ENCODE data around the gene FCHSD2. TPM values are rescaled to one million over a fixed set of nuclear protein-coding genes. Genes with fewer than 3 reads are reported as not detected.

FCHSD2 gene
- total and polyA plus RNA-seq, 2 of the 13 experiments (the other 11 are each of a cell fraction or from before 2014, with no cell fraction given) = 20.5 to 24.8 TPM

DNA sequence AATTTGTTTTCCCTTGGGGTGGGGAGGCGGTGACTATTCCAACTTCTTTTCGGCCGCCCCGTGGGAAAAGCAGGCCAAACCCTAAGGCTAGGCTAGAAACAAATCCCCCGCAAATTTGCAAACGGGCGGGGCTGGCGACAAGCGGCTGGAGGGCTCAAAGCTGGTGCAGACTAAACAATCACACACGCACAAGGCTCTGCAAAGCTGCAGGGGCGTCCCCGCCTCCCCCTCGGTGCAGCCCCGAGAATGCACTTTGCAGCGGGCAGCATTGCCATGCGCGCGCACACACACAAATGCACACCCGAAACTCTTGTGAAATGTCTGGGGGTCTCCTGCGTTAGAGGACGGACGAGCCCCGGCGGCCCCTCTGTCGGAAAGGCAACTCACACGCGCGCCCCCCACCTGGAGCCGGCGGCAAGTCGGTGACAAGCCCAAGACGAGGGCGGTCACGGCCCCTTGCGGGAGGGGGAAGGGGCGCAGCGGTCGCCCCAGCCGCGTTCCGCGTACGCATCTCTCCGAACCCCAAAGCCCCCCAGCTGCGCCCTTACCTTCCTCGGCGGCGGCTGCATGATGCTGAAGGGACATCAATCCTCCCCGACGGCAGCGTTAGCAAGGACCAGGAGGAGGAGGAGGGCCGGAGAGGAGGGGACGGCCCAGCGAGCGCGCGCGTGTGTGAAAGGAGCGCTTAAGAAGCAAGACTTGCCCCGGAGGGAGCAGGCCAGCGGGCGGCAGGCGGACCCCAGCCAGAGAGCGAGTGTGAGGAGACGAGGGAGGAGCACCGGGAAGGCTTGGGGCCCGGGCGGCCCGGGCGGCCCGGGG is 600 bp downstream of the FCHSD2 start (continued):
- TF ChIP-seq HNRNPK (IDR thresholded peaks at IDR 0.05; ENCODE audit: low read depth, low read length, poor library complexity, severe bottlenecking) (peak; percentile 42), ZNF510 (CRISPR knock-in tag; IDR thresholded peaks at IDR 0.05; ENCODE audit: low read depth) (no peak; the same call in 1 of the 2 replicates), ZNF30 (CRISPR knock-in tag; IDR thresholded peaks at IDR 0.05) (no peak), ZBTB7B (CRISPR knock-in tag; IDR thresholded peaks at IDR 0.05) (peak; percentile 73; the same call in 1 of the 2 replicates), CHCHD3 (CRISPR knock-in tag; IDR thresholded peaks at IDR 0.05) (peak; percentile 19; the same call in 1 of the 2 replicates), DMAP1 (CRISPR knock-in tag; IDR thresholded peaks at IDR 0.05) (0 out of 2 replicates have a peak, but pooled peaks have one; percentile 9), ZNF777 (CRISPR knock-in tag; IDR thresholded peaks at IDR 0.05) (peak; percentile 93), TAF1 (CRISPR knock-in tag; IDR thresholded peaks at IDR 0.05) (peak; percentile 53), KLF6 (CRISPR knock-in tag; IDR thresholded peaks at IDR 0.05) (0 out of 2 replicates have a peak, but pooled peaks have one; percentile 1), ZFP90 (CRISPR knock-in tag; IDR thresholded peaks at IDR 0.05; ENCODE audit: borderline replicate concordance) (0 out of 2 replicates have a peak, but pooled peaks have one; percentile 52), ZNF546 (CRISPR knock-in tag; conservative IDR thresholded peaks at IDR 0.05) (0 out of 2 replicates have a peak, but pooled peaks have one; percentile 70), PRMT3 (CRISPR knock-in tag; IDR thresholded peaks at IDR 0.05; ENCODE audit: borderline replicate concordance, low read depth) (no peak), ZNF703 (CRISPR knock-in tag; IDR thresholded peaks at IDR 0.05; ENCODE audit: borderline replicate concordance) (0 out of 2 replicates have a peak, but pooled peaks have one; percentile 29), ZNF766 (CRISPR knock-in tag; IDR thresholded peaks at IDR 0.05; ENCODE audit: borderline replicate concordance) (0 out of 2 replicates have a peak, but pooled peaks have one; percentile 13), HNRNPL (IDR thresholded peaks at IDR 0.05; ENCODE audit: low read depth, low read length) (0 out of 2 replicates have a peak, but pooled peaks have one; percentile 1), HNF4A (CRISPR knock-in tag; IDR thresholded peaks at IDR 0.05) (peak; percentile 12; the same call in 1 of the 2 replicates)
- TF ChIP-seq, protein P1, sequence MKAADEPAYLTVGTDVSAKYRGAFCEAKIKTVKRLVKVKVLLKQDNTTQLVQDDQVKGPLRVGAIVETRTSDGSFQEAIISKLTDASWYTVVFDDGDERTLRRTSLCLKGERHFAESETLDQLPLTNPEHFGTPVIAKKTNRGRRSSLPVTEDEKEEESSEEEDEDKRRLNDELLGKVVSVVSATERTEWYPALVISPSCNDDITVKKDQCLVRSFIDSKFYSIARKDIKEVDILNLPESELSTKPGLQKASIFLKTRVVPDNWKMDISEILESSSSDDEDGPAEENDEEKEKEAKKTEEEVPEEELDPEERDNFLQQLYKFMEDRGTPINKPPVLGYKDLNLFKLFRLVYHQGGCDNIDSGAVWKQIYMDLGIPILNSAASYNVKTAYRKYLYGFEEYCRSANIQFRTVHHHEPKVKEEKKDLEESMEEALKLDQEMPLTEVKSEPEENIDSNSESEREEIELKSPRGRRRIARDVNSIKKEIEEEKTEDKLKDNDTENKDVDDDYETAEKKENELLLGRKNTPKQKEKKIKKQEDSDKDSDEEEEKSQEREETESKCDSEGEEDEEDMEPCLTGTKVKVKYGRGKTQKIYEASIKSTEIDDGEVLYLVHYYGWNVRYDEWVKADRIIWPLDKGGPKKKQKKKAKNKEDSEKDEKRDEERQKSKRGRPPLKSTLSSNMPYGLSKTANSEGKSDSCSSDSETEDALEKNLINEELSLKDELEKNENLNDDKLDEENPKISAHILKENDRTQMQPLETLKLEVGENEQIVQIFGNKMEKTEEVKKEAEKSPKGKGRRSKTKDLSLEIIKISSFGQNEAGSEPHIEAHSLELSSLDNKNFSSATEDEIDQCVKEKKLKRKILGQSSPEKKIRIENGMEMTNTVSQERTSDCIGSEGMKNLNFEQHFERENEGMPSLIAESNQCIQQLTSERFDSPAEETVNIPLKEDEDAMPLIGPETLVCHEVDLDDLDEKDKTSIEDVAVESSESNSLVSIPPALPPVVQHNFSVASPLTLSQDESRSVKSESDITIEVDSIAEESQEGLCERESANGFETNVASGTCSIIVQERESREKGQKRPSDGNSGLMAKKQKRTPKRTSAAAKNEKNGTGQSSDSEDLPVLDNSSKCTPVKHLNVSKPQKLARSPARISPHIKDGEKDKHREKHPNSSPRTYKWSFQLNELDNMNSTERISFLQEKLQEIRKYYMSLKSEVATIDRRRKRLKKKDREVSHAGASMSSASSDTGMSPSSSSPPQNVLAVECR (CRISPR knock-in tag; IDR thresholded peaks at IDR 0.05; ENCODE audit: borderline replicate concordance) = peak; percentile 1
- TF ChIP-seq, protein P2, sequence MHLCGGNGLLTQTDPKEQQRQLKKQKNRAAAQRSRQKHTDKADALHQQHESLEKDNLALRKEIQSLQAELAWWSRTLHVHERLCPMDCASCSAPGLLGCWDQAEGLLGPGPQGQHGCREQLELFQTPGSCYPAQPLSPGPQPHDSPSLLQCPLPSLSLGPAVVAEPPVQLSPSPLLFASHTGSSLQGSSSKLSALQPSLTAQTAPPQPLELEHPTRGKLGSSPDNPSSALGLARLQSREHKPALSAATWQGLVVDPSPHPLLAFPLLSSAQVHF (CRISPR knock-in tag; IDR thresholded peaks at IDR 0.05) = 0 out of 2 replicates have a peak, but pooled peaks have one; percentile 32
- TF ChIP-seq, protein P3, sequence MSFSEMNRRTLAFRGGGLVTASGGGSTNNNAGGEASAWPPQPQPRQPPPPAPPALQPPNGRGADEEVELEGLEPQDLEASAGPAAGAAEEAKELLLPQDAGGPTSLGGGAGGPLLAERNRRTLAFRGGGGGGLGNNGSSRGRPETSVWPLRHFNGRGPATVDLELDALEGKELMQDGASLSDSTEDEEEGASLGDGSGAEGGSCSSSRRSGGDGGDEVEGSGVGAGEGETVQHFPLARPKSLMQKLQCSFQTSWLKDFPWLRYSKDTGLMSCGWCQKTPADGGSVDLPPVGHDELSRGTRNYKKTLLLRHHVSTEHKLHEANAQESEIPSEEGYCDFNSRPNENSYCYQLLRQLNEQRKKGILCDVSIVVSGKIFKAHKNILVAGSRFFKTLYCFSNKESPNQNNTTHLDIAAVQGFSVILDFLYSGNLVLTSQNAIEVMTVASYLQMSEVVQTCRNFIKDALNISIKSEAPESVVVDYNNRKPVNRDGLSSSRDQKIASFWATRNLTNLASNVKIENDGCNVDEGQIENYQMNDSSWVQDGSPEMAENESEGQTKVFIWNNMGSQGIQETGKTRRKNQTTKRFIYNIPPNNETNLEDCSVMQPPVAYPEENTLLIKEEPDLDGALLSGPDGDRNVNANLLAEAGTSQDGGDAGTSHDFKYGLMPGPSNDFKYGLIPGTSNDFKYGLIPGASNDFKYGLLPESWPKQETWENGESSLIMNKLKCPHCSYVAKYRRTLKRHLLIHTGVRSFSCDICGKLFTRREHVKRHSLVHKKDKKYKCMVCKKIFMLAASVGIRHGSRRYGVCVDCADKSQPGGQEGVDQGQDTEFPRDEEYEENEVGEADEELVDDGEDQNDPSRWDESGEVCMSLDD (CRISPR knock-in tag; IDR thresholded peaks at IDR 0.05; ENCODE audit: borderline replicate concordance) = 0 out of 2 replicates have a peak, but pooled peaks have one; percentile 59
- TF ChIP-seq, protein P4, sequence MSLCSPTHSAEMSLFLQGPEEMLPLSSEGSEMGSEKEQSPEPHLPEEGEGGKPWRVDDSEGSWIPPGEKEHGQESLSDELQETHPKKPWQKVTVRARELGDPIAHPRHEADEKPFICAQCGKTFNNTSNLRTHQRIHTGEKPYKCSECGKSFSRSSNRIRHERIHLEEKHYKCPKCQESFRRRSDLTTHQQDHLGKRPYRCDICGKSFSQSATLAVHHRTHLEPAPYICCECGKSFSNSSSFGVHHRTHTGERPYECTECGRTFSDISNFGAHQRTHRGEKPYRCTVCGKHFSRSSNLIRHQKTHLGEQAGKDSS (CRISPR knock-in tag; IDR thresholded peaks at IDR 0.05; ENCODE audit: borderline replicate concordance, low read depth) = peak; percentile 48; the same call in 1 of the 2 replicates
